WTC11 (cell line): ENCODE measurements around the gene SLC6A18. TPM values are rescaled to one million over a fixed set of nuclear protein-coding genes. Genes with fewer than 3 reads are reported as not detected.

ENCODE experiments used
- ATAC-seq: fragments of 200-7000 bp; cut with Tn5 transposase; 2 replicates; pipeline ENCODE4 v1.10.0; 2021; ENCODE audit warnings: mild to moderate bottlenecking, moderate library complexity
- CTCF ChIA-PET: fragments of 300-600 bp; sonication (Branson Sonifier 250); formaldehyde crosslinking; loops from one replicate; lab custom pipeline; 2021; ENCODE audit warnings: antibody characterized with exemption; lab: Charles Lee
- POLR2A ChIA-PET: fragments of 350-600 bp; sonication (Branson Sonifier 250); formaldehyde crosslinking; loops from one replicate; lab custom pipeline; 2021; ENCODE audit warnings: antibody characterized with exemption; lab: Charles Lee
- DNase-seq: peaks from one replicate; pipeline ENCODE4 v3.0.0; 2021; ENCODE audit warnings: low spot score
- H3K27ac Mint-ChIP-seq: 2 replicates; pipeline ENCODE4 v1.8.0; 2021; ENCODE audit warnings: mixed read lengths
- H3K27me3 Mint-ChIP-seq: 2 replicates; pipeline ENCODE4 v1.8.0; 2021; ENCODE audit warnings: low read depth, mild to moderate bottlenecking, moderate library complexity, mixed read lengths
- H3K36me3 Mint-ChIP-seq: 2 replicates; pipeline ENCODE4 v1.8.0; 2021; ENCODE audit warnings: mixed read lengths
- H3K4me1 Mint-ChIP-seq: 2 replicates; pipeline ENCODE4 v1.8.0; 2022; ENCODE audit warnings: mixed read lengths
- H3K4me3 Mint-ChIP-seq: 2 replicates; pipeline ENCODE4 v1.8.0; 2021; ENCODE audit warnings: mild to moderate bottlenecking, moderate library complexity, mixed read lengths
- H3K9me3 Mint-ChIP-seq: 2 replicates; pipeline ENCODE4 v1.8.0; 2021; ENCODE audit warnings: mixed read lengths
- ARID4B ChIP-seq: sonication (generic); formaldehyde crosslinking; IDR thresholded peaks from 2 replicates; pipeline ENCODE4 v1.8.0; 2023; ENCODE audit warnings: missing genetic modification reagents, mild to moderate bottlenecking, borderline replicate concordance
- ATF6 ChIP-seq: sonication (generic); formaldehyde crosslinking; IDR thresholded peaks from 2 replicates; pipeline ENCODE4 v1.8.1; 2023; ENCODE audit warnings: mild to moderate bottlenecking, missing genetic modification reagents
- CREB1 ChIP-seq: sonication (generic); formaldehyde crosslinking; IDR thresholded peaks from 2 replicates; pipeline ENCODE4 v1.8.0; 2023; ENCODE audit warnings: mild to moderate bottlenecking, missing genetic modification reagents
- ELF4 ChIP-seq: sonication (generic); formaldehyde crosslinking; IDR thresholded peaks from 2 replicates; pipeline ENCODE4 v1.8.1; 2022; ENCODE audit warnings: low read depth, mild to moderate bottlenecking, moderate library complexity, missing genetic modification reagents
- HMGA2 ChIP-seq: fragments of 250-450 bp; sonication (Bioruptor Pico); IDR thresholded peaks from 2 replicates; pipeline ENCODE4 v1.4.0; 2021; ENCODE audit warnings: mild to moderate bottlenecking, moderate library complexity
- HMGXB4 ChIP-seq: sonication (generic); formaldehyde crosslinking; IDR thresholded peaks from 2 replicates; pipeline ENCODE4 v1.8.1; 2023; ENCODE audit warnings: mild to moderate bottlenecking, moderate library complexity, missing genetic modification reagents
- NFYB ChIP-seq: sonication (generic); formaldehyde crosslinking; conservative IDR thresholded peaks from 2 replicates; pipeline ENCODE4 v1.8.0; 2022; ENCODE audit warnings: low read depth, missing genetic modification reagents
- NR3C1 ChIP-seq: sonication (generic); formaldehyde crosslinking; conservative IDR thresholded peaks from 2 replicates; pipeline ENCODE4 v1.8.1; 2023; ENCODE audit warnings: low read depth, mild to moderate bottlenecking, missing genetic modification reagents
- RELA ChIP-seq: sonication (generic); formaldehyde crosslinking; IDR thresholded peaks from 2 replicates; pipeline ENCODE4 v1.8.1; 2022; ENCODE audit warnings: missing genetic modification reagents, mild to moderate bottlenecking, borderline replicate concordance
- SOX15 ChIP-seq: fragments of 250-450 bp; sonication (Bioruptor Pico); IDR thresholded peaks from 2 replicates; pipeline ENCODE4 v1.9.0; 2021; ENCODE audit warnings: mild to moderate bottlenecking
- STAT6 ChIP-seq: sonication (generic); formaldehyde crosslinking; conservative IDR thresholded peaks from 2 replicates; pipeline ENCODE4 v1.8.1; 2023; ENCODE audit warnings: mild to moderate bottlenecking, low read depth, missing genetic modification reagents, moderate library complexity
- TP53 ChIP-seq: sonication (generic); formaldehyde crosslinking; IDR thresholded peaks from 2 replicates; pipeline ENCODE4 v1.8.1; 2023; ENCODE audit warnings: mild to moderate bottlenecking, missing genetic modification reagents
- ZMAT4 ChIP-seq: fragments of 250-450 bp; sonication (Bioruptor Pico); IDR thresholded peaks from 2 replicates; pipeline ENCODE4 v1.9.0; 2021; ENCODE audit warnings: mild to moderate bottlenecking
- ZNF138 ChIP-seq: sonication (generic); formaldehyde crosslinking; conservative IDR thresholded peaks from 2 replicates; pipeline ENCODE4 v1.8.1; 2022; ENCODE audit warnings: mild to moderate bottlenecking, moderate library complexity, missing genetic modification reagents
- ZNF281 ChIP-seq: sonication (generic); formaldehyde crosslinking; IDR thresholded peaks from 2 replicates; pipeline ENCODE4 v1.8.0; 2023; ENCODE audit warnings: mild to moderate bottlenecking, missing genetic modification reagents
- ZNF317 ChIP-seq: sonication (generic); formaldehyde crosslinking; IDR thresholded peaks from 2 replicates; pipeline ENCODE4 v1.8.1; 2023; ENCODE audit warnings: low read depth, mild to moderate bottlenecking, moderate library complexity, missing genetic modification reagents, borderline replicate concordance
- ZNF396 ChIP-seq: fragments of 250-450 bp; sonication (Bioruptor Pico); IDR thresholded peaks from 2 replicates; pipeline ENCODE4 v1.8.0; 2021; ENCODE audit warnings: mild to moderate bottlenecking, moderate library complexity, borderline replicate concordance
- ZNF671 ChIP-seq: fragments of 250-450 bp; sonication (Bioruptor Pico); IDR thresholded peaks from 2 replicates; pipeline ENCODE4 v1.8.0; 2021; ENCODE audit warnings: mild to moderate bottlenecking
- ZSCAN18 ChIP-seq: fragments of 250-450 bp; sonication (Bioruptor Pico); IDR thresholded peaks from 2 replicates; pipeline ENCODE4 v2.1.2; 2022; ENCODE audit warnings: mild to moderate bottlenecking, moderate library complexity
- total RNA-seq: library from RNA; stranded (reverse); gene quantifications from 3 replicates; pipeline ENCODE4 v1.2.3, GENCODE V29; 2021

SLC6A18 gene
- total RNA-seq, 1 experiment from 2014 or later: not detected

GRCh38 chr5:1265461-1266455 is 40.6 kb downstream of the SLC6A18 start:
- Mint-ChIP-seq H3K9me3 (peaks cover 11% of the 10 kb centered on the region), H3K27ac (no peak overlapping the region), H3K4me3 (no peak overlapping the region), H3K36me3 (peaks cover 82% of the 10 kb centered on the region), H3K4me1 (no peaks in the 10 kb centered on the region), H3K27me3 (peaks cover 5% of the 10 kb centered on the region)
- TF ChIP-seq RELA (CRISPR knock-in tag) (no peak), ZNF671 (CRISPR knock-in tag) (no peak), ZNF281 (no peak), HMGXB4 (CRISPR knock-in tag) (no peak), ZNF396 (CRISPR knock-in tag) (no peak), ARID4B (CRISPR knock-in tag) (no peak), TP53 (CRISPR knock-in tag) (no peak), ZSCAN18 (no peak), ZMAT4 (CRISPR knock-in tag) (no peak), NFYB (no peak), ATF6 (no peak), CREB1 (no peak), SOX15 (CRISPR knock-in tag) (no peak), HMGA2 (CRISPR knock-in tag) (no peak), STAT6 (CRISPR knock-in tag) (no peak), ZNF317 (no peak), ZNF138 (no peak), NR3C1 (CRISPR knock-in tag) (no peak), ELF4 (CRISPR knock-in tag) (no peak)
- ATAC-seq: no peak
- POLR2A ChIA-PET: no interaction called here
- no peak for DNase-seq
- CTCF ChIA-PET: no interaction called here
